Liver (tissue), 9 donors: ENCODE data around the gene RABIF. TPM values are rescaled to one million over a fixed set of nuclear protein-coding genes. Genes with fewer than 3 reads are reported as not detected.
"Not testable (repeated sequence)": the region's sequence is repeated elsewhere in the genome, so short reads cannot be mapped to it uniquely, and the experiment has no call there.

ENCODE experiments used
- DNase-seq: peaks from one replicate; pipeline ENCODE4 v3.0.0-alpha.2; 2017; ENCODE audit warnings: low spot score
- H3K27ac ChIP-seq, 2 donors: one replicate each; pipeline ENCODE4 v1.7.0; 2013; ENCODE audit warnings: inconsistent platforms in 2 of 2, low read length in 2 of 2, control low read depth in 1 of 2, low read depth in 1 of 2, mild to moderate bottlenecking in 1 of 2
- H3K27me3 ChIP-seq, 4 donors: one replicate each; pipeline versions ENCODE4 v1.6.1 to v1.7.0; 2013; ENCODE audit warnings: low read length in 3 of 4, inconsistent platforms in 1 of 4, mild to moderate bottlenecking in 1 of 4, moderate library complexity in 1 of 4; ENCODE audit not compliant: control insufficient read depth in 4 of 4, insufficient read depth in 4 of 4
- H3K36me3 ChIP-seq, 4 donors: one replicate each; pipeline versions ENCODE4 v1.6.1 to v1.7.0; 2013; ENCODE audit warnings: low read length in 3 of 4, mild to moderate bottlenecking in 3 of 4, low read depth in 1 of 4, moderate library complexity in 1 of 4; ENCODE audit not compliant: control insufficient read depth in 4 of 4, insufficient read depth in 3 of 4
- H3K4me1 ChIP-seq, 4 donors: one replicate each; pipeline versions ENCODE4 v1.6.1 to v1.7.0; 2013; ENCODE audit warnings: low read length in 3 of 4, mild to moderate bottlenecking in 3 of 4, moderate library complexity in 1 of 4; ENCODE audit not compliant: control insufficient read depth in 4 of 4, insufficient read depth in 4 of 4
- H3K4me3 ChIP-seq, 3 donors: one replicate each; pipeline versions ENCODE4 v1.6.1 to v1.7.0; 2013; ENCODE audit warnings: low read length in 3 of 3, control low read depth in 1 of 3, low read depth in 1 of 3, mild to moderate bottlenecking in 1 of 3
- H3K9ac ChIP-seq, 2 donors: one replicate each; pipeline ENCODE4 v1.7.0; 2013; ENCODE audit warnings: low read length in 2 of 2, mild to moderate bottlenecking in 2 of 2, moderate library complexity in 2 of 2, control low read depth in 1 of 2, low read depth in 1 of 2
- H3K9me3 ChIP-seq, 4 donors: one replicate each; pipeline versions ENCODE4 v1.6.1 to v1.7.0; 2013; ENCODE audit warnings: low read length in 3 of 4; ENCODE audit not compliant: control insufficient read depth in 4 of 4
- ATF3 ChIP-seq: IDR thresholded peaks from 2 replicates; pipeline ENCODE4 v1.6.1; 2016; ENCODE audit warnings: antibody characterized with exemption
- CTCF ChIP-seq: fragments of 150-350 bp; IDR thresholded peaks from 2 replicates; pipeline ENCODE4 v1.5.1; 2017; ENCODE audit warnings: improper control_type of control experiment, low read depth, low read length; ENCODE audit not compliant: missing input control
- EGR1 ChIP-seq, 2 donors: IDR thresholded peaks; 2 replicates each; pipeline ENCODE4 v1.6.1; 2016 to 2018; ENCODE audit warnings: antibody characterized with exemption in 2 of 2, low read depth in 2 of 2
- FOXA1 ChIP-seq: IDR thresholded peaks from 2 replicates; pipeline ENCODE4 v1.6.1; 2016; ENCODE audit warnings: antibody characterized with exemption
- FOXA2 ChIP-seq: IDR thresholded peaks from 2 replicates; pipeline ENCODE4 v1.6.1; 2016; ENCODE audit warnings: antibody characterized with exemption
- GABPA ChIP-seq, 2 donors: IDR thresholded peaks in 1 of 2; conservative IDR thresholded peaks in 1 of 2; 2 replicates each; pipeline ENCODE4 v1.6.1; 2016; ENCODE audit warnings: antibody characterized with exemption in 2 of 2, mild to moderate bottlenecking in 1 of 2, moderate library complexity in 1 of 2
- HNF4A ChIP-seq, 2 donors: conservative IDR thresholded peaks; 2 replicates each; pipeline ENCODE4 v1.6.1; 2016; ENCODE audit warnings: antibody characterized with exemption in 2 of 2, mild to moderate bottlenecking in 2 of 2
- HNF4G ChIP-seq: IDR thresholded peaks from 2 replicates; pipeline ENCODE4 v1.6.1; 2016; ENCODE audit warnings: antibody characterized with exemption
- JUND ChIP-seq, 2 donors: IDR thresholded peaks; 2 replicates each; pipeline ENCODE4 v1.6.1; 2016; ENCODE audit warnings: antibody characterized with exemption in 2 of 2
- MAX ChIP-seq: IDR thresholded peaks from 2 replicates; pipeline ENCODE4 v1.6.1; 2016; ENCODE audit warnings: antibody characterized with exemption
- NR2F2 ChIP-seq: IDR thresholded peaks from 2 replicates; pipeline ENCODE4 v1.6.1; 2016; ENCODE audit warnings: antibody characterized with exemption
- RAD21 ChIP-seq, 2 donors: IDR thresholded peaks; 2 replicates each; pipeline ENCODE4 v1.6.1; 2016; ENCODE audit warnings: antibody characterized with exemption in 2 of 2, mild to moderate bottlenecking in 2 of 2
- REST ChIP-seq: IDR thresholded peaks from 2 replicates; pipeline ENCODE4 v1.6.1; 2016; ENCODE audit warnings: antibody characterized with exemption, mild to moderate bottlenecking
- RXRA ChIP-seq, 2 donors: IDR thresholded peaks; 2 replicates each; pipeline ENCODE4 v1.6.1; 2017 to 2018; ENCODE audit warnings: antibody characterized with exemption in 2 of 2, mild to moderate bottlenecking in 1 of 2
- SP1 ChIP-seq: IDR thresholded peaks from 2 replicates; pipeline ENCODE4 v1.6.1; 2018; ENCODE audit warnings: antibody characterized with exemption, mild to moderate bottlenecking
- TAF1 ChIP-seq: conservative IDR thresholded peaks from 2 replicates; pipeline ENCODE4 v1.6.1; 2016; ENCODE audit warnings: antibody characterized with exemption, mild to moderate bottlenecking
- YY1 ChIP-seq: IDR thresholded peaks from 2 replicates; pipeline ENCODE4 v1.6.1; 2016; ENCODE audit warnings: antibody characterized with exemption, mild to moderate bottlenecking
- ZBTB33 ChIP-seq: IDR thresholded peaks from 2 replicates; pipeline ENCODE4 v1.6.1; 2016; ENCODE audit warnings: antibody characterized with exemption
- WGBS: extraction: QIAGEN DNeasy Blood & Tissue Kit; methylation state at CpG from one replicate; pipeline ENCODE4 v1.1.7; 2013; 5-methylcytosine and 5-hydroxymethylcytosine counted together
- polyA plus RNA-seq, 2 donors: library from polyadenylated mRNA; stranded (reverse) in 1 of 2; unstranded in 1 of 2; fragments of 200-250 nt in 1 of 2; fragments of >200 nt in 1 of 2; fragmentation: Nextera tagmentation in 1 of 2; extraction: Ambion mirVana in 1 of 2; gene quantifications; one replicate each; pipeline versions ENCODE4 v1.2.1 to v1.2.3, GENCODE V29; 2013 to 2015
- total RNA-seq, 2 donors: library from RNA; depleted of rRNA; stranded (reverse); fragments of >200 nt; gene quantifications; one replicate each; pipeline ENCODE4 v1.2.3, GENCODE V29; 2014
- donor health status: healthy.
- donor health status: healthy.
- donor health status: healthy.
- donor health status: healthy.
- donor health status: healthy.

Gene RABIF
- total and polyA plus RNA-seq, 4 donors: 3.6 to 7.5 (median 4.3) TPM

GRCh38 chr1:202915146-202915545 is 26.2 kb upstream of the RABIF start:
- Histone ChIP-seq H3K9me3 (no peaks in the 10 kb centered on the region), H3K27me3 (no peaks in the 10 kb centered on the region), H3K36me3 (peaks cover 14 to 73% (median 51%) of the 10 kb centered on the region in 4 donors), H3K27ac (no peak overlapping the region), H3K4me3 (no peak overlapping the region), H3K9ac (no peak overlapping the region), H3K4me1 (no peaks in the 10 kb centered on the region)
- TF ChIP-seq CTCF: no peak
- TF ChIP-seq HNF4A (conservative IDR thresholded peaks at IDR 0.05): no peak
- no peak for TF ChIP-seq RXRA (IDR thresholded peaks at IDR 0.05)
- TF ChIP-seq GABPA (IDR thresholded peaks at IDR 0.05 in 1 of 2, conservative IDR thresholded peaks at IDR 0.05 in 1 of 2): no peak
- TF ChIP-seq JUND (IDR thresholded peaks at IDR 0.05): no peak
- TF ChIP-seq FOXA1: no peak
- no peak for TF ChIP-seq SP1
- no peak for TF ChIP-seq TAF1
- no peak for TF ChIP-seq YY1
- no peak for TF ChIP-seq HNF4G
- DNase-seq: no peak

GRCh38 chr1:202912476-202912875 is 23.5 kb upstream of the RABIF start:
- H3K9me3 ChIP-seq, H3K4me1 ChIP-seq, H3K27ac ChIP-seq, H3K4me3 ChIP-seq, H3K9ac ChIP-seq, DNase-seq, H3K27me3 ChIP-seq: not testable (repeated sequence)
- 95% methylated on average over 4 of the region's 4 CpGs for WGBS
- H3K36me3 ChIP-seq: peaks cover 13 to 66% (median 48%) of the 10 kb centered on the region in 4 donors

- 89% methylated on average over 1 of the region's 1 CpG for WGBS
- no peak overlapping the region for H3K27ac ChIP-seq
- no peak overlapping the region for H3K9ac ChIP-seq
- H3K36me3 ChIP-seq: peaks cover 6 to 52% (median 39%) of the 10 kb centered on the region in 4 donors
- H3K4me3 ChIP-seq: no peak overlapping the region
- H3K9me3 ChIP-seq: no peaks in the 10 kb centered on the region
- no peaks in the 10 kb centered on the region for H3K27me3 ChIP-seq
- TF ChIP-seq GABPA (IDR thresholded peaks at IDR 0.05 in 1 of 2, conservative IDR thresholded peaks at IDR 0.05 in 1 of 2): no peak
- TF ChIP-seq JUND (IDR thresholded peaks at IDR 0.05): no peak
- TF ChIP-seq NR2F2: no peak
- TF ChIP-seq HNF4G: no peak
- TF ChIP-seq FOXA1: no peak
- no peak for TF ChIP-seq ZBTB33
- no peak for TF ChIP-seq FOXA2
- TF ChIP-seq RAD21 (IDR thresholded peaks at IDR 0.05): no peak
- TF ChIP-seq EGR1 (IDR thresholded peaks at IDR 0.05; ENCODE audit: low read depth in 2 of 2): no peak
- no peak for TF ChIP-seq CTCF
- no peak for TF ChIP-seq RXRA (IDR thresholded peaks at IDR 0.05)
- no peak for TF ChIP-seq SP1
- TF ChIP-seq ATF3: no peak
- TF ChIP-seq MAX: no peak
- no peak for TF ChIP-seq YY1
- TF ChIP-seq REST: no peak
- TF ChIP-seq TAF1: no peak
- no peak for DNase-seq
- H3K4me1 ChIP-seq: peaks cover 0 to 6% (median 4%) of the 10 kb centered on the region in 4 donors
These were observed 20.5 kb upstream of the RABIF start for GRCh38 chr1:202909494-202909893.
